ENCODE results near the gene HOXD9. TPM values are rescaled to one million over a fixed set of nuclear protein-coding genes. Genes with fewer than 3 reads are reported as not detected.

HOXD9 gene
- total RNA-seq, 1 experiment from 2014 or later = not detected

- H3F3A ChIP-seq (ENCODE audit: low read length, unreplicated experiment) = no peaks in the 10 kb centered on the region
- POLR2A ChIA-PET (ENCODE audit: unreplicated experiment) = no interaction called here
- H3K27me3 ChIP-seq (ENCODE audit: low read length) = no peaks in the 10 kb centered on the region
- CTCF ChIA-PET = interaction anchor here (0.7 kb wide), 2 partner anchors 8 to 499 kb away, joined by 4 read pairs; no protein-coding TSS in a partner anchor
- DNase-seq = no peak
- no peaks in the 10 kb centered on the region for H3K9me3 ChIP-seq (ENCODE audit: low read length)
- no peak for TF ChIP-seq CTCF (conservative IDR thresholded peaks at IDR 0.05; ENCODE audit: low read depth, low read length)
- no peak for TF ChIP-seq EZH2phosphoT487 (IDR thresholded peaks at IDR 0.05; ENCODE audit: borderline replicate concordance, low read length)
- no peak for TF ChIP-seq EZH2 (IDR thresholded peaks at IDR 0.05; ENCODE audit: low read length, unreplicated experiment)
- no peak overlapping the region for H3K4me2 ChIP-seq (ENCODE audit: low read length)
- H3K79me2 ChIP-seq (ENCODE audit: low read length) = no peaks in the 10 kb centered on the region
- no peaks in the 10 kb centered on the region for H3K4me1 ChIP-seq (ENCODE audit: insufficient read depth, low read length)
- intact Hi-C loops (cut with micrococcal nuclease) = no loop called here
- H4K20me1 ChIP-seq (ENCODE audit: low read length) = no peaks in the 10 kb centered on the region
- no peak overlapping the region for H3K9ac ChIP-seq (ENCODE audit: low read length)
- H3K27ac ChIP-seq (ENCODE audit: low read length) = no peak overlapping the region
- H3K4me3 ChIP-seq (ENCODE audit: low read length) = no peak overlapping the region
- no peaks in the 10 kb centered on the region for H3K36me3 ChIP-seq (ENCODE audit: low read depth, low read length)
- no peak for ATAC-seq
- BruUV-seq (replicated peaks) = no TSS peak
- H3K9me2 ChIP-seq (replicated peaks; ENCODE audit: low read length) = no peaks in the 10 kb centered on the region
- H2AFZ ChIP-seq (ENCODE audit: low read length) = no peak overlapping the region
Observed at GRCh38 chr2:176154576-176155252, 32.2 kb downstream of the HOXD9 start.

GRCh38 chr2:176155356-176156044 lies 33.0 kb downstream of the HOXD9 start:
- Histone ChIP-seq H3K9me3 (ENCODE audit: low read length) (no peaks in the 10 kb centered on the region), H3K4me2 (ENCODE audit: low read length) (no peak overlapping the region), H2AFZ (ENCODE audit: low read length) (no peak overlapping the region), H4K20me1 (ENCODE audit: low read length) (no peaks in the 10 kb centered on the region), H3K4me1 (ENCODE audit: insufficient read depth, low read length) (no peaks in the 10 kb centered on the region), H3K36me3 (ENCODE audit: low read depth, low read length) (no peaks in the 10 kb centered on the region), H3K79me2 (ENCODE audit: low read length) (no peaks in the 10 kb centered on the region), H3K4me3 (ENCODE audit: low read length) (no peak overlapping the region), H3F3A (ENCODE audit: low read length, unreplicated experiment) (no peaks in the 10 kb centered on the region), H3K27ac (ENCODE audit: low read length) (no peak overlapping the region), H3K9me2 (replicated peaks; ENCODE audit: low read length) (no peaks in the 10 kb centered on the region), H3K9ac (ENCODE audit: low read length) (no peak overlapping the region), H3K27me3 (ENCODE audit: low read length) (no peaks in the 10 kb centered on the region)
- TF ChIP-seq EZH2phosphoT487 (IDR thresholded peaks at IDR 0.05; ENCODE audit: borderline replicate concordance, low read length) = no peak
- TF ChIP-seq CTCF (conservative IDR thresholded peaks at IDR 0.05; ENCODE audit: low read depth, low read length) = no peak
- no peak for TF ChIP-seq EZH2 (IDR thresholded peaks at IDR 0.05; ENCODE audit: low read length, unreplicated experiment)
- no peak for ATAC-seq
- BruUV-seq (replicated peaks) = no TSS peak
- DNase-seq = no peak
- intact Hi-C loops (cut with micrococcal nuclease) = no loop called here
- CTCF ChIA-PET = interaction anchor here (0.5 to 0.7 kb wide), 3 partner anchors 9 to 499 kb away, joined by 4 to 8 read pairs (median 4); no protein-coding TSS in a partner anchor
- POLR2A ChIA-PET (ENCODE audit: unreplicated experiment) = no interaction called here

GRCh38 chr2:176156301-176156806 lies 33.8 kb downstream of the HOXD9 start:
- POLR2A ChIA-PET (ENCODE audit: unreplicated experiment) = no interaction called here

More at GRCh38 chr2:176156301-176156806, 33.8 kb downstream of the HOXD9 start:
- H3K27ac ChIP-seq (ENCODE audit: low read length) = no peak overlapping the region
- no peak overlapping the region for H3K4me2 ChIP-seq (ENCODE audit: low read length)
- H3F3A ChIP-seq (ENCODE audit: low read length, unreplicated experiment) = no peaks in the 10 kb centered on the region
- ATAC-seq = no peak
- no peaks in the 10 kb centered on the region for H3K4me1 ChIP-seq (ENCODE audit: insufficient read depth, low read length)
- no peak overlapping the region for H2AFZ ChIP-seq (ENCODE audit: low read length)
- intact Hi-C loops (cut with micrococcal nuclease) = no loop called here
- H3K9me2 ChIP-seq (replicated peaks; ENCODE audit: low read length) = no peaks in the 10 kb centered on the region
- CTCF ChIA-PET = no interaction called here
- H3K4me3 ChIP-seq (ENCODE audit: low read length) = no peak overlapping the region
- H4K20me1 ChIP-seq (ENCODE audit: low read length) = no peaks in the 10 kb centered on the region
- no peaks in the 10 kb centered on the region for H3K9me3 ChIP-seq (ENCODE audit: low read length)
- H3K36me3 ChIP-seq (ENCODE audit: low read depth, low read length) = no peaks in the 10 kb centered on the region
- H3K27me3 ChIP-seq (ENCODE audit: low read length) = no peaks in the 10 kb centered on the region
- H3K79me2 ChIP-seq (ENCODE audit: low read length) = no peaks in the 10 kb centered on the region
- DNase-seq = no peak
- H3K9ac ChIP-seq (ENCODE audit: low read length) = no peak overlapping the region
- no TSS peak for BruUV-seq (replicated peaks)
- TF ChIP-seq EZH2phosphoT487 (IDR thresholded peaks at IDR 0.05; ENCODE audit: borderline replicate concordance, low read length) = no peak
- TF ChIP-seq EZH2 (IDR thresholded peaks at IDR 0.05; ENCODE audit: low read length, unreplicated experiment) = no peak
- TF ChIP-seq CTCF (conservative IDR thresholded peaks at IDR 0.05; ENCODE audit: low read depth, low read length) = no peak

Data from PC-3 (cell line).